ENCODE measurements around the gene CPB1.

CPB1 gene

DNA sequence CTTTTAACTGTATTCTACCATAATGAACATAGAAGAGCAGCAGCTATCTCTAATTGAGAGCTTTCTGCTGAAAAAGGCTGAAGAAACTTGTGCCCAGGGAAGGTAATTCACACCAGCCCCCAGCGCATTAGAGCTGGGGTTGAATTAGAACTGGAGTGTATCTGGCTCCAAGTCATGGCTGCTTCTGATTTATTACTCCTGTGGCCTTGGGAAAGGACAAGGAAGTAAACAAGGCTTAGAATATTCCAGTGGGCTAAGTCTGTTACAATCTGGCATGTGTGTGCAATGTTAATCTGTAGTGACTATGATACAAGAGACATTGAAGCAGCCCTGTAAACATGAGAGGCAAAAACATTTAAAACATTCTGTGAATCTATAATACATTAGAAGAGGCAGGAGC lies 55.6 kb downstream of the CPB1 start:
- WGBS = 100% methylated on average over 1 of the region's 1 CpG
- Histone ChIP-seq H3K4me1 (ENCODE audit: insufficient read depth, low read length) (no peaks in the 10 kb centered on the region), H3K9ac (ENCODE audit: low read depth, low read length) (no peak overlapping the region), H3K4me3 (ENCODE audit: low read length) (no peak overlapping the region), H3K27me3 (ENCODE audit: insufficient read depth, low read length) (no peaks in the 10 kb centered on the region), H3K9me3 (ENCODE audit: insufficient read depth, low read depth, low read length) (no peaks in the 10 kb centered on the region), H3K36me3 (ENCODE audit: insufficient read depth, low read length) (no peaks in the 10 kb centered on the region), H3K27ac (ENCODE audit: low read depth, low read length) (no peak overlapping the region)

DNA sequence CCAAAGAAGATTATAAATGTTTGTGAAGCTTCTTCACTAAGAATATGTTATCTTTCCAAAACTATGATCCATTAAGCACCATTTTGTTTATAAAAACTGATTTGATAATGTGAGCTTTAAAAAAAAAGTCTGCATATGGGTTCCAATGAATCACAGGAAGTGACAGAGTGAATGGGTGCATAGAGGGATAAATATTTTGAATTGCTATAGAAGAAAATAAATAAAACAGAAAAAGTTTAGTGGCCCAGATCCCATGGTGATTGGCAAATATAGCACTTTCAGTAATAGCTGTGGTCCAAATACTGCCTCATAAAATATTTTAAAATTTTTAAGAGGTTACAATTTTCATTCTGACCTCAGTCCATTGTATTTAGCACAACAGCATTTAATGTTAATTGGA lies 56.6 kb downstream of the CPB1 start:
- no peaks in the 10 kb centered on the region for H3K4me1 ChIP-seq (ENCODE audit: insufficient read depth, low read length)
- H3K36me3 ChIP-seq (ENCODE audit: insufficient read depth, low read length) = no peaks in the 10 kb centered on the region
- H3K27ac ChIP-seq (ENCODE audit: low read depth, low read length) = no peak overlapping the region
- H3K9ac ChIP-seq (ENCODE audit: low read depth, low read length) = no peak overlapping the region
- H3K9me3 ChIP-seq (ENCODE audit: insufficient read depth, low read depth, low read length) = no peaks in the 10 kb centered on the region
- H3K4me3 ChIP-seq (ENCODE audit: low read length) = no peak overlapping the region
- H3K27me3 ChIP-seq (ENCODE audit: insufficient read depth, low read length) = no peaks in the 10 kb centered on the region

DNA sequence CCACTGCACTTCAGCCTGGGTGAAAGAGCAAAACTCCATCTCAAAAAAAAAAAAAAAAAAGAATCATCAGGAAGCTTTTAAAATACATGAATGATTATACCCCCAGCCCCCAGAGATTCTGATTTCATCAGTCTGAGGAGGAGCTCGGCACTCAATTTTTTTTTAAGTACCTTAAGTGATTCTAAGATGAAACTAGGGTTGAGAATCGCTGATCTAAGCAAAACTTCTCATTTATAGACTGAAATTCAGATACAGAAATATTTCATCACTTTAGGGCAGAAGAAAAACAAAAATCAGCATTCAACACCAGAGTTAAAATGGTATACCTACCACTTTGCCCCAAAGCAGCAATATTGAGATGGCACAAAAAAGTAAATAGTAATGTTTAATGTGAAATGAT lies 62.2 kb downstream of the CPB1 start:
- Histone ChIP-seq H3K27me3 (ENCODE audit: insufficient read depth, low read length) (no peaks in the 10 kb centered on the region), H3K4me3 (ENCODE audit: low read length) (no peak overlapping the region), H3K9me3 (ENCODE audit: insufficient read depth, low read depth, low read length) (no peaks in the 10 kb centered on the region), H3K9ac (ENCODE audit: low read depth, low read length) (no peak overlapping the region), H3K4me1 (ENCODE audit: insufficient read depth, low read length) (no peaks in the 10 kb centered on the region), H3K36me3 (ENCODE audit: insufficient read depth, low read length) (no peaks in the 10 kb centered on the region), H3K27ac (ENCODE audit: low read depth, low read length) (no peak overlapping the region)
- WGBS = 83% methylated on average over 1 of the region's 2 CpGs

DNA sequence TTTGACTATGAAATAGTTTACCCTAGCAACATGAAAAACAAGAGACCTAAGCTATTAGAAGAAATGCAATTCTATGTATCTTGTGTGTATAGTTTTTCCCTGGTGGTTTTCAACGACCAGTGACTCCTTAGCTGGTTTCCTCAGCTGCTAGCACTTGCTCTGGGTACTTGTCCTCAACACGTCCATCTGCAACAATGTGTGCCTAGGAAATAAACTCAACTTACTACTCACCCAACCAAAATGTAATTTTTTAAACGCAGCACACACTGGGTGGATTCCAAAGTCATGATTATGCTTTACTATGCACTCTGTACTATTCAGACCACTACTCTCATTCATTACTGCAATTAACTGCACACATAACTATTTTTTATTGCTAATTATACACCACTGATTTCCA lies 68.5 kb downstream of the CPB1 start:
- H3K4me1 ChIP-seq (ENCODE audit: insufficient read depth, low read length) = no peaks in the 10 kb centered on the region
- H3K27me3 ChIP-seq (ENCODE audit: insufficient read depth, low read length) = no peaks in the 10 kb centered on the region
- H3K4me3 ChIP-seq (ENCODE audit: low read length) = no peak overlapping the region
- no peak overlapping the region for H3K27ac ChIP-seq (ENCODE audit: low read depth, low read length)
- no peaks in the 10 kb centered on the region for H3K9me3 ChIP-seq (ENCODE audit: insufficient read depth, low read depth, low read length)
- WGBS = 84% methylated on average over 3 of the region's 3 CpGs
- H3K9ac ChIP-seq (ENCODE audit: low read depth, low read length) = no peak overlapping the region
- no peaks in the 10 kb centered on the region for H3K36me3 ChIP-seq (ENCODE audit: insufficient read depth, low read length)

DNA sequence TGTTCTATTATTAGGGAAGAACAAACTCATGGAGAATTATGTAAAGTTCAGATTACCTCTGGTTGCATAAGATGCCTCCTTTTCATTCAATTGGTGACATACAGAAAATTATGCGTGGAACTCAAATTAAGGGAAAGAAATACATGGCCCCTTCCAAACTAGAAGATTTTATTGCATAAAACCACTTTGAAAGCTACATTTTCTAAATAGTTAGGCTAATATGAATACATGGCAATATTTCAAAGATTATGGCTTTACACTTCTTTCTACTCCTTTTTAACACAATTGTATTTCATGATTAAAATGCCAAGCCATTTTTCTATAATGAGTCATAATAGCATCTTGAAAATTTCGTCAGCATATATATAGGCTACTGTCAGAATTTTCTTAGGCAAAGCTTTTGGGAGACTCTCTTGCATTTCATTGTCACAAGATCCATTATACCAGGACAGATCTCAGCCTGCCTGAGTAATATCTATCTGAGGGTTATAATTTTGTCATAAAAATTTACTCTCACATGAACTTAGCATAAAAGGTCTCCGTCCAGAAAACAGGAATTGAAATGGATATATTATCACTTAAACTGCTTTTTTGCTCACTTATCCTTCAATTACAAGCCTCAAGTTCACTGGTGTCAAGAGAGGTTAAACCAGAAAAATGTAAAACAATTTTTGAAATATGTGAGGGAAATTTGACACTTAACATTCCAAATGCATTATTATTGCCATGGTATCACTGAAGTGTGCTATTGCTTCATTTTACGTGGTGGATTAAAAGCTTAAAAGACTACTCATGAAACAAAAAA lies 74.6 kb downstream of the CPB1 start:
- no peaks in the 10 kb centered on the region for H3K36me3 ChIP-seq (ENCODE audit: insufficient read depth, low read length)
- no peak overlapping the region for H3K9ac ChIP-seq (ENCODE audit: low read depth, low read length)
- no peaks in the 10 kb centered on the region for H3K9me3 ChIP-seq (ENCODE audit: insufficient read depth, low read depth, low read length)
- no peak overlapping the region for H3K27ac ChIP-seq (ENCODE audit: low read depth, low read length)
- H3K4me1 ChIP-seq (ENCODE audit: insufficient read depth, low read length) = no peaks in the 10 kb centered on the region
- 95% methylated on average over 3 of the region's 4 CpGs for WGBS
- H3K27me3 ChIP-seq (ENCODE audit: insufficient read depth, low read length) = no peaks in the 10 kb centered on the region
- H3K4me3 ChIP-seq (ENCODE audit: low read length) = no peak overlapping the region

DNA sequence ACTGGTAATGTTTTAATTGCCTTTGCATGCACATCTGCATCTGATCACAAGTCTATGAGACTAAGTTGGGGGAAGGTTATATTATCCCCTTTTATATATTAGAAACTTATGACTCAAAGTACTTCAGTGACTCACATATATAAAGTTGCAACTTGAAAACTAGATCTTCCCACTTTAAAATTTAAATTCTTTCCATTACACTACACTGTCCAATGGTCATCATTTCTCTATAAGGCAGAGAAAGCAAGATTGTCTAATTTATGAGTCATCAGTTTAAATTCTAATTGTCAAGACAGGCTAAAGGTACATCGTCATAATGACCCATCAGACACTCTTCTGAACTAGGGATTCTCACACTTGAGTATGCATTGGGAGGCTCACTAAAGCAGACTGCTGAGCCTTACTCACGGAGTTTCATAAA lies 75.4 kb downstream of the CPB1 start:
- Histone ChIP-seq H3K9ac (ENCODE audit: low read depth, low read length) (no peak overlapping the region), H3K9me3 (ENCODE audit: insufficient read depth, low read depth, low read length) (no peaks in the 10 kb centered on the region), H3K36me3 (ENCODE audit: insufficient read depth, low read length) (no peaks in the 10 kb centered on the region), H3K27me3 (ENCODE audit: insufficient read depth, low read length) (no peaks in the 10 kb centered on the region), H3K27ac (ENCODE audit: low read depth, low read length) (no peak overlapping the region), H3K4me3 (ENCODE audit: low read length) (no peak overlapping the region), H3K4me1 (ENCODE audit: insufficient read depth, low read length) (no peaks in the 10 kb centered on the region)
- 92% methylated on average over 2 of the region's 2 CpGs for WGBS

DNA sequence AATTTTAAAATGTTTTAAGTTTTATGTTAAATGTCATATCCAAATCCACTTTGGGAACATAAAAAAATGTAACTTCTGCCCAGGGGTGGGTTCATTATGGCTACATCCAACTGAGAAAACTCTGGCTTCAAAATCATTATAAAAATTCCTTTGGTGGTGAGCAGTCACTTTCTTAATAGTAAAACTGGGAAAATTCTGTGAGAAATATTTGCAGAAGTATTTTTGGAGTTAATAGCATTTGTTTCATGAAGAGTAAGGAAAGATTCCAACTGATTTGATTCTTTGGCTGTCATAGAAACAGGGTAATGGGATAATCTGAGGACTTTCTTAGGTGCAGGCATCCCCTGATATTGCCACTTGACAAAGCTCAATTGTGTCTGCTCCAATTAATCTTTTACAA lies 76.3 kb downstream of the CPB1 start:
- Histone ChIP-seq H3K36me3 (ENCODE audit: insufficient read depth, low read length) (no peaks in the 10 kb centered on the region), H3K27ac (ENCODE audit: low read depth, low read length) (no peak overlapping the region), H3K9ac (ENCODE audit: low read depth, low read length) (no peak overlapping the region), H3K27me3 (ENCODE audit: insufficient read depth, low read length) (no peaks in the 10 kb centered on the region), H3K9me3 (ENCODE audit: insufficient read depth, low read depth, low read length) (no peaks in the 10 kb centered on the region), H3K4me1 (ENCODE audit: insufficient read depth, low read length) (no peaks in the 10 kb centered on the region), H3K4me3 (ENCODE audit: low read length) (no peak overlapping the region)

DNA sequence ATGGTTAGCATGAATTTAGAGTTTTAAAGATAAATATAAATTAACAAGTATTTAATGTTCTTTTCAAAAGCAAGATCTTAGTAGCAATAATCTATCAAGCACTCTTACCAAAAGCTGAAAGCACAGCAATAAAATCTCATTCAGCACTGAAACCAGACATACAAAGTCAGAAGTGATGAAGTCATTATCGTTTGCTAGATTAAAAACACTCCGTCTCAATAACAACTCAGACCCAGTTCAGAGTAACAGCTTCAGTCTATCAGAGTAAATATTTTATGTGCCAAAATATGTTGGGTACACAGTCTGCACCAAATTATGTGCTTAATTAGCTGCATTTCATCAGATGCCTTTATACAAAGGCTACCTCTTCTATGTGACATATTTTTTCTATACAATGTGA lies 79.1 kb downstream of the CPB1 start:
- Histone ChIP-seq H3K4me3 (ENCODE audit: low read length) (no peak overlapping the region), H3K4me1 (ENCODE audit: insufficient read depth, low read length) (0 out of 2 replicates have a peak, but pooled peaks cover 4% of the 10 kb centered on the region), H3K9me3 (ENCODE audit: insufficient read depth, low read depth, low read length) (no peaks in the 10 kb centered on the region), H3K27ac (ENCODE audit: low read depth, low read length) (no peak overlapping the region), H3K9ac (ENCODE audit: low read depth, low read length) (no peak overlapping the region), H3K36me3 (ENCODE audit: insufficient read depth, low read length) (no peaks in the 10 kb centered on the region), H3K27me3 (ENCODE audit: insufficient read depth, low read length) (no peaks in the 10 kb centered on the region)
- 92% methylated on average over 1 of the region's 2 CpGs for WGBS
